GM21825 (cell line): ENCODE measurements around the gene ZNF428.

ENCODE experiments used
- ATAC-seq: cut with Tn5 transposase; IDR thresholded peaks from one replicate; pipeline ENCODE4 v1.9.1; 2021; ENCODE audit warnings: mild to moderate bottlenecking, moderate library complexity; ENCODE audit not compliant: unreplicated experiment

ZNF428 gene

DNA sequence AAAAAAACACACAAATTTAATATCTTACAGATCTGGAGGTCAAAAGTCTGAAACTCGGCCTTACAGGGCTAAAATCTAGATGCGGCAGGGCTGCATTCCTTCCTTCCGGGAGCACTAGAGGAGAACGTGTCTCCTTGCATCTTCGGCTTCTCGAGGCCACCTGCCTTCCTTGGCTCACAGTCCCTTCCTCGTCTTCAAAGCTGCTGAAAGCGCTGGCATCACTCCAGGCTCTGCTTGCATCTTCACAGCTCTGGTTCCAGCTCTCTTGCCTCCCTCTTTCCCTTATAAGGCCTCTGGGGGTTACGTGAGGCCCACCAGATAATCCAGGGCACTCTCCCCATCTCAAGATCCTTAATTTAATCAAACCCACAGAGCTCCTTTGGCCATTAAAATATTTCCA is 54.6 kb downstream of the ZNF428 start:
- ATAC-seq, result no peak

DNA sequence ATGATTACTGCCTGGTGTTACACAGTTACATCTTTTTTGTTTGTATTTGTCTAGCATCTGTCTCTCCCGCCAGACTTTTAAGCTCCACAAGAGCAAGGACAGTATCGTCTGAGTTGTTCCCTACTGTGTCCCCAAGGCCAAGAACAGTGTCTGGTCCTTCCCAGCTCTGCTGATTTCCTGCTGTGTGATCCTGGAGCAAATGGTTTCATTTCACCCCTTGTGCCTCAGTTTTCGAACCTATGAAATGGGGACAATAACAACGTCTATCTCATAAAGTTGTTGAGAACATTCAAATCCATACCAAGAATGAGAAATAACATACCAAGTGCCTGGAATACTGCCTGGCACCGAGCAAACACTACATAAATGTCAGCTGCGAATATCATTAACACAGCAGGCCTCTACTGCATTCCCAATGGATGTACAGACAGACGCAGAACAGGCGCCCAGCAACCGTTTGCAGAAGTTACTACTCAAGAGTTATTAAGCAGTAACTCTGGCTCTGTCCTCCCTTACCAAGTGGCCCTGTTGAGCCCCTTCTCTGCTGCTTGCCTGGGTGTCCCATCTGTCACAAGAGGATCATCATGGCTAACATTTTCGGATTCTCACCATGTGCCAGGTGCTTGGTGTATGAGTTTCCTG is 55.5 kb downstream of the ZNF428 start:
- no peak for ATAC-seq

DNA sequence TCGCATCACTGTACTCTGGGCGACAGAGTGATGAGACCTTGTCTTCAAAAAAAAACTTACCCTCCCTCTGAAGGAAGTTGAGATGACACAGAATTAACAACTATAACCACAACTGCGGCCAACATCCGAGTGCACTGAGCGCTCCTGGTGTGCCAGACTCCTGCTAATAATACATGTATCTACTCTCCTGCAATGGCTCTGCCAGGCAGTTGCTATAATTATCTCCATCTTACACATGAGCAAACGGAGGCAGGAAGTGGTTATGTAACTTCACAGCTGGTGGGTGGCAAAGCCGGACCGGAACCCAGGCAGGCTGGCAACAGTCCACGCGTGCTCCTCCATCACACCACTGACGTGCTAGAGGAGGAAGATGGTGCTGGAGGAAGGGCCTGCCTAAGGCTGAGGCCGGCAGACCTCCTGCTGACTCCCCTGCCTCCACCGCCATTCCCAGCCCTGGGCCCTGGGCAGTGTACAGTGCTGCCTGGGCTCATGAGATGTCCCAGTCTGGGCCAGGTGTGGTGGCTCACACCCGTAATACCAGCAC is 56.7 kb downstream of the ZNF428 start:
- ATAC-seq, result peak; percentile 62

DNA sequence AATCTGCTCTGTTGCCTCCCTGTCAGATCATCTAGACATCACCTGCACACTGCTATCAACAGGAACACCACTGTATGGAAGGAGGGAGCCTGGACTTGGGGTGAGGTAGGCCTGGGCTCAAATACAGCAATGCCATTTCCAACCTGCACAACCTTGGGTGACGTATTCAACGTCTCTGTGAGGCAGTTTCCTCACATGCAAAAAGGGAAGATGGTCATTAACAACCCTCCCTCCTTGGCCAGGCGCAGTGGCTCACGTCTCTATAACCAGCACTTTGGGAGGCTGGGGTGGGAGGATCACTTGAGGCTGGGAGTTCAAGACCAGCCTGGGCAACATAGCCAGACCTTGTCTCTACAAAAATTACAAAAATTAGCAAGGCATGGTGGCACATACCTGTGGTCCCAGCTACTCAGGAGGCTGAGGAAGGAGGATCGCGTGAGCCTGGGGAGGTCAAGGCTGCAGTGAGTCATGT is 57.2 kb downstream of the ZNF428 start:
- no peak for ATAC-seq

DNA sequence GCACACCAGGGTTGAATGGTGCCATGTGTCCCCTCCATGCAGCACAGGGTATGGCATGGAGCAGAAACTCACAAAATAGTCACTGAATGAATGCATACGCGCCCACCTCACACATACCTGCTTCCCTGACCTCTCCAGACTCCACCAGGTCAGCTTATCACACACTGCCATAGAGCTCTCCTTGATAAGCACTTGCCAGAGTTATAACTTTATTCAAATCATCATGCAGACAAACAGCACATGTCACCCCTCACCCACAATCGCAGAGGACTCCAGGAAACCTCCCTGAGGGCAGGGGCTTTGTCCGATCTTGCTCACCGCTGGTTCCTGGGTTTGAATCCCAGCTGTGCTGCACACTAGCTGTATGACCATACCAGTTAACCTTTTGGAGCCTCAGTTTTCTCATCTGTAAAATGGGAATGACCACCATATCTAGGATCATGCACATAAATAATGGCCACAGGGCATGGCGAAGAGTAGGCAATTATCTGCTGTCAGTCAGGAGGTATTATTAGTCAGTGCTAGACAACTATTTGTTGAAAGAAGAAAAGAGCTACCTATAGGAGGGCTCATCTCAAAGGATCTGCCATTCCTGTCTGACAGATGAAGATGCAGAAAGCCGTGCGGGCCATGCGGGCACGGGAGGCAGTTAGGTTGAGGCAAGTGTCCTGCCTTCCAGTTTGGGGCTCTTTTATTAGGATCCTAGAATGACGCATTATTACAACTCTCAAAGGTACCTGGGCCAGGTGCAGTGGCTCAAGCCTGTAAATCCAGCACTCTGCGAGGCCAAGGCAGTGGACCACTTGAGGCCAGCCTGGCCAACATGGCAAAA is 58.1 kb downstream of the ZNF428 start:
- ATAC-seq, result no peak

DNA sequence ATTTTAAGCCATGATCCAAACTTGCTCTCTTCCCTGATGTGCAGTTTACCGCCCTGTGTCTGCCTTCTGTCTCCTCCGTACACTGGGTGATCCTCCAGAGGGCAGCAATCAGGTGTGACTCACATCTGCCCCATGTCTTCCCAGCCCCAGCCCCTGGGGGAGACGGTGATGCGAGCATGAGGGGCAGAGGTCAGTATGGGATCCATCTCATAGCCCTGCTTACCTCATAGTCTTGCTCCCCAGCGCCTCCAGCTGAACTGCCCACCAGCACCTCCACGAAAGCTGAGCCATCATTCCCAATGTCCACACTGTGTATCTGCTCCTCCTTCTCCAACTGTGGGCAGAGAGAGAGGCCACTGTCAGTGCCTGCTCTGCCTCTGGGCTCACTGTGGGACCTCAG is 58.7 kb downstream of the ZNF428 start:
- no peak for ATAC-seq
